Hindlimb muscle (tissue), 1 donor: ENCODE results near the gene MYL12B. TPM values are rescaled to one million over a fixed set of nuclear protein-coding genes. Genes with fewer than 3 reads are reported as not detected.
A peak's percentile ranks its signal among the peaks of the same experiment; 100 is the strongest.
"Not testable (repeated sequence)": the region's sequence is repeated elsewhere in the genome, so short reads cannot be mapped to it uniquely, and the experiment has no call there.

Experiments used
- DNase-seq: peaks from one replicate; pipeline ENCODE4 v3.0.0-alpha.2; 2013
- polyA plus RNA-seq: library from polyadenylated mRNA; unstranded; fragments of 120-200 nt; gene quantifications from one replicate; pipeline ENCODE4 v1.2.1, GENCODE V29; 2013; ENCODE audit not compliant: insufficient read length

Gene MYL12B
- 205 TPM for polyA plus RNA-seq

GRCh38 chr18:3261373-3262233 is at the start of gene MYL12B:
Gene MYL12B (plus strand): TSS chr18:3262133. CDS start chr18:3272899, 10,766 bp downstream.
- peak; percentile 85 for DNase-seq

GRCh38 chr18:3212657-3213056 is 49.3 kb upstream of the MYL12B start:
- DNase-seq = peak; percentile 32

- DNase-seq = no peak
Observed at GRCh38 chr18:3213300-3214059, 48.5 kb upstream of the MYL12B start.

GRCh38 chr18:3214855-3215637 is 46.9 kb upstream of the MYL12B start:
- DNase-seq = no peak

GRCh38 chr18:3216987-3217386 is 44.9 kb upstream of the MYL12B start:
- no peak for DNase-seq

- no peak for DNase-seq
Observed at GRCh38 chr18:3217948-3218647, 43.8 kb upstream of the MYL12B start.

GRCh38 chr18:3218819-3219218 is 43.1 kb upstream of the MYL12B start:
- DNase-seq = no peak

GRCh38 chr18:3219241-3219630 is 42.7 kb upstream of the MYL12B start:
- peak; percentile 24 for DNase-seq

GRCh38 chr18:3219631-3220335 is 42.1 kb upstream of the MYL12B start, which contains the start of gene MYOM1:
Gene MYOM1 (minus strand): TSS chr18:3219968. CDS start chr18:3215223, 4,745 bp downstream.
- peak; percentile 26 for DNase-seq

GRCh38 chr18:3220868-3221267 is 41.1 kb upstream of the MYL12B start:
- DNase-seq = not testable (repeated sequence)

- no peak for DNase-seq
Observed at GRCh38 chr18:3221496-3221895, 40.4 kb upstream of the MYL12B start.

- no peak for DNase-seq
Observed at GRCh38 chr18:3223356-3223755, 38.6 kb upstream of the MYL12B start.

GRCh38 chr18:3224223-3224622 is 37.7 kb upstream of the MYL12B start:
- no peak for DNase-seq

GRCh38 chr18:3225588-3225987 is 36.3 kb upstream of the MYL12B start:
- DNase-seq = no peak

- no peak for DNase-seq
Observed at GRCh38 chr18:3226048-3226447, 35.9 kb upstream of the MYL12B start.

GRCh38 chr18:3230401-3231334 is 31.3 kb upstream of the MYL12B start:
- DNase-seq = no peak

- DNase-seq = no peak
Observed at GRCh38 chr18:3233004-3233403, 28.9 kb upstream of the MYL12B start.

- DNase-seq = no peak
Observed at GRCh38 chr18:3233433-3234168, 28.3 kb upstream of the MYL12B start.

- no peak for DNase-seq
Observed at GRCh38 chr18:3234457-3234856, 27.5 kb upstream of the MYL12B start.

- no peak for DNase-seq
Observed at GRCh38 chr18:3235846-3236245, 26.1 kb upstream of the MYL12B start.
